Activated B cell treated with CpG ODN at 0.5 μM for 24 hours (primary cell): Measurements from ENCODE around the gene KRT72. TPM values are rescaled to one million over a fixed set of nuclear protein-coding genes. Genes with fewer than 3 reads are reported as not detected.

Source experiments
- ATAC-seq: fragments of 200-7000 bp; cut with Tn5 transposase; one replicate; pipeline ENCODE4 v1.10.0; 2021; ENCODE audit warnings: low read depth, mild to moderate bottlenecking, moderate library complexity
- CTCF ChIA-PET: fragments of 350-600 bp; sonication (Branson Sonifier 250); formaldehyde crosslinking; loops from one replicate; lab custom pipeline; 2021; ENCODE audit warnings: antibody characterized with exemption; lab: Charles Lee
- POLR2A ChIA-PET: fragments of 350-600 bp; sonication (Branson Sonifier 250); formaldehyde crosslinking; loops from one replicate; lab custom pipeline; 2021; ENCODE audit warnings: antibody characterized with exemption; lab: Charles Lee
- DNase-seq: peaks from one replicate; pipeline ENCODE4 v3.0.0; 2022
- H3K27ac Mint-ChIP-seq: one replicate; pipeline ENCODE4 v1.8.0; 2020; ENCODE audit warnings: mixed read lengths
- H3K27me3 Mint-ChIP-seq: one replicate; pipeline ENCODE4 v1.8.0; 2021; ENCODE audit warnings: mixed read lengths
- H3K36me3 Mint-ChIP-seq: one replicate; pipeline ENCODE4 v1.8.0; 2021; ENCODE audit warnings: low read depth, mixed read lengths
- H3K4me1 Mint-ChIP-seq: one replicate; pipeline ENCODE4 v1.8.0; 2021; ENCODE audit warnings: mixed read lengths
- H3K4me3 Mint-ChIP-seq: one replicate; pipeline ENCODE4 v1.8.0; 2020; ENCODE audit warnings: mild to moderate bottlenecking, mixed read lengths
- H3K9me3 Mint-ChIP-seq: one replicate; pipeline ENCODE4 v1.8.0; 2020; ENCODE audit warnings: mixed read lengths
- CTCF ChIP-seq: fragments of 200-600 bp; IDR thresholded peaks from one replicate; pipeline ENCODE4 v1.8.0; 2022; ENCODE audit warnings: antibody characterized with exemption, mild to moderate bottlenecking
- intact Hi-C: fragments of 100-400 bp; cut with micrococcal nuclease; formaldehyde crosslinking; loops from one replicate; pipeline ENCODE4 v1.15.1; 2024
- total RNA-seq: library from RNA; stranded (reverse); gene quantifications from 2 replicates; pipeline ENCODE4 v1.2.3, GENCODE V29; 2022

The KRT72 gene
- total RNA-seq, 1 donor from 2014 or later: not detected

GRCh38 chr12:52616680-52617402, 15.6 kb upstream of the KRT72 start:
- CTCF ChIA-PET: no interaction called here
- Mint-ChIP-seq H3K27ac (no peak overlapping the region), H3K9me3 (no peaks in the 10 kb centered on the region), H3K36me3 (no peaks in the 10 kb centered on the region), H3K4me3 (no peak overlapping the region), H3K4me1 (no peaks in the 10 kb centered on the region), H3K27me3 (peaks cover 13% of the 10 kb centered on the region)
- DNase-seq: no peak
- TF ChIP-seq CTCF: no peak
- intact Hi-C loops: no loop called here
- POLR2A ChIA-PET: no interaction called here
- ATAC-seq: no peak

- peaks cover 17% of the 10 kb centered on the region for H3K27me3 Mint-ChIP-seq
- intact Hi-C loops: no loop called here
- H3K4me1 Mint-ChIP-seq: no peaks in the 10 kb centered on the region
- ATAC-seq (no peak), DNase-seq (no peak)
- no peaks in the 10 kb centered on the region for H3K36me3 Mint-ChIP-seq
- no peak for TF ChIP-seq CTCF
- H3K4me3 Mint-ChIP-seq: no peak overlapping the region
- H3K27ac Mint-ChIP-seq: no peak overlapping the region
- ChIA-PET POLR2A (no interaction called here), CTCF (no interaction called here)
- H3K9me3 Mint-ChIP-seq: no peaks in the 10 kb centered on the region
Measured at GRCh38 chr12:52615912-52616311, 14.6 kb upstream of the KRT72 start.

- no peaks in the 10 kb centered on the region for H3K9me3 Mint-ChIP-seq
- no peak overlapping the region for H3K4me3 Mint-ChIP-seq
- peaks cover 13% of the 10 kb centered on the region for H3K27me3 Mint-ChIP-seq
- intact Hi-C loops: no loop called here
- ChIA-PET CTCF (no interaction called here), POLR2A (no interaction called here)
- no peak for DNase-seq
- no peaks in the 10 kb centered on the region for H3K36me3 Mint-ChIP-seq
- no peaks in the 10 kb centered on the region for H3K4me1 Mint-ChIP-seq
- TF ChIP-seq CTCF: no peak
- ATAC-seq: no peak
- no peak overlapping the region for H3K27ac Mint-ChIP-seq
Measured at GRCh38 chr12:52615208-52615868, 14.1 kb upstream of the KRT72 start.

- Mint-ChIP-seq H3K27me3 (peaks cover 13% of the 10 kb centered on the region), H3K9me3 (no peaks in the 10 kb centered on the region), H3K4me3 (no peak overlapping the region), H3K4me1 (no peaks in the 10 kb centered on the region), H3K27ac (no peak overlapping the region), H3K36me3 (no peaks in the 10 kb centered on the region)
- DNase-seq (no peak), ATAC-seq (no peak)
- intact Hi-C loops: no loop called here
- no peak for TF ChIP-seq CTCF
- ChIA-PET CTCF (no interaction called here), POLR2A (no interaction called here)
Measured at GRCh38 chr12:52614381-52615207, 13.3 kb upstream of the KRT72 start.
